Stimulated activated CD8-positive, alpha-beta memory T cell treated with anti-CD3 and anti-CD28 coated beads, Interleukin-15, amount 100 ng/mL, for 1 hour (primary cell): ENCODE data around the gene TRIML2.
"Not testable (repeated sequence)": the region's sequence is repeated elsewhere in the genome, so short reads cannot be mapped to it uniquely, and the experiment has no call there.

Source experiments
- DNase-seq: peaks from one replicate; pipeline ENCODE4 v3.0.0-alpha.2; 2020; ENCODE audit warnings: low read depth

The TRIML2 gene

GRCh38 chr4:188106454-188106853, 2.9 kb downstream of the TRIML2 start:
- DNase-seq, result no peak

GRCh38 chr4:188092824-188093223, 16.6 kb downstream of the TRIML2 start:
- no peak for DNase-seq

GRCh38 chr4:188086858-188087257, 22.5 kb downstream of the TRIML2 start:
- DNase-seq, result no peak

- no peak for DNase-seq
Measured at GRCh38 chr4:188082796-188083195, 26.6 kb downstream of the TRIML2 start.

- no peak for DNase-seq
Measured at GRCh38 chr4:188078116-188078515, 31.3 kb downstream of the TRIML2 start.

- DNase-seq, result no peak
Measured at GRCh38 chr4:188076169-188076568, 33.2 kb downstream of the TRIML2 start.

- no peak for DNase-seq
Measured at GRCh38 chr4:188061083-188061482, 48.3 kb downstream of the TRIML2 start.

GRCh38 chr4:188053302-188053701, 56.1 kb downstream of the TRIML2 start:
- DNase-seq, result no peak

- no peak for DNase-seq
Measured at GRCh38 chr4:188046657-188047056, 62.7 kb downstream of the TRIML2 start.

GRCh38 chr4:188045461-188045860, 63.9 kb downstream of the TRIML2 start:
- not testable (repeated sequence) for DNase-seq

GRCh38 chr4:188043154-188043553, 66.2 kb downstream of the TRIML2 start:
- no peak for DNase-seq

GRCh38 chr4:188042191-188042590, 67.2 kb downstream of the TRIML2 start:
- DNase-seq, result no peak

GRCh38 chr4:188041721-188042120, 67.7 kb downstream of the TRIML2 start:
- DNase-seq, result no peak
